DMS53 treated with DMSO at 0.1 percent for 48 hours (cell line): ENCODE results near the gene RHBDL1.

Experiments
- DNase-seq: peaks from one replicate; lab custom pipeline; 2025; ENCODE audit not compliant: unreplicated experiment; lab: John Stamatoyannopoulos, UW

Gene RHBDL1

GRCh38 chr16:672851-673250 is 2.6 kb upstream of the RHBDL1 start:
- DNase-seq, result no peak

- no peak for DNase-seq
These were observed 2.0 kb upstream of the RHBDL1 start for GRCh38 chr16:673399-673991.

DNA sequence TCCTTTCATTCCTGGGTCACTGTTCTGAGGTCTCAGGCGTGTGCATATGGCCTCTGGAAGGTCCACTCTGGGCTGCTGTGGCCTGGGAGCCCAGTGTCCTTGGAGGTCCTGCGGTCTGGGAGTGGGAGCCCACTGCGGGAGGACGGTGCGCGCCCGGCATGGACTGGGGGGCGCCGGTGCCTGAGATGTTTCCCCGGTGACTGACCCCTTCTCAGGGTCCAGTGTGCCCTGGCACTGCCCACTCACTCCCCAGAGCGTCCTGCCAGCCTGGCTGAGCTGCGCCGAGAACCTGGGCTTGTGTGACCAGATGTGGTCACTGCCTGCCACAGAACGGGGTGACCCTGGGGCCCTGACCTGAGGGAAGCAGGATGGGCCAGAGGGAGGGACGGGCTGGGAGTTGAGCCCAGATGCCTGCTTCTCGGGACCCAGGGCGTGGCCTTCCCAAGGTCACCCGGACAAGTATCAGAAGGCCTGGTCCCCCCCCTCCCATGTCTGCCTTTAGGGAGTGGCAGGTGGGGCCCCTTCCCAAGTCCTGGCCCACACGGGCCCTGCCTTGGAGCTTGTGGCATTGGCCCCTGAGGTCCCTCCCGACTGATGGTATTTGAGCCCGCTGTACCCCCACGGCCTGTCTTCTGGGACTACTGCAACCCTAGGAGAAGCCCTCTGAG is 1.1 kb upstream of the RHBDL1 start:
- DNase-seq, result no peak

GRCh38 chr16:675884-676564 is 553 bp downstream of the RHBDL1 start:
- no peak for DNase-seq

- DNase-seq, result no peak
These were observed 1.1 kb downstream of the RHBDL1 start for GRCh38 chr16:676565-676902.

- DNase-seq, result peak; percentile 46
These were observed 1.4 kb downstream of the RHBDL1 start for GRCh38 chr16:676913-677312.

DNA sequence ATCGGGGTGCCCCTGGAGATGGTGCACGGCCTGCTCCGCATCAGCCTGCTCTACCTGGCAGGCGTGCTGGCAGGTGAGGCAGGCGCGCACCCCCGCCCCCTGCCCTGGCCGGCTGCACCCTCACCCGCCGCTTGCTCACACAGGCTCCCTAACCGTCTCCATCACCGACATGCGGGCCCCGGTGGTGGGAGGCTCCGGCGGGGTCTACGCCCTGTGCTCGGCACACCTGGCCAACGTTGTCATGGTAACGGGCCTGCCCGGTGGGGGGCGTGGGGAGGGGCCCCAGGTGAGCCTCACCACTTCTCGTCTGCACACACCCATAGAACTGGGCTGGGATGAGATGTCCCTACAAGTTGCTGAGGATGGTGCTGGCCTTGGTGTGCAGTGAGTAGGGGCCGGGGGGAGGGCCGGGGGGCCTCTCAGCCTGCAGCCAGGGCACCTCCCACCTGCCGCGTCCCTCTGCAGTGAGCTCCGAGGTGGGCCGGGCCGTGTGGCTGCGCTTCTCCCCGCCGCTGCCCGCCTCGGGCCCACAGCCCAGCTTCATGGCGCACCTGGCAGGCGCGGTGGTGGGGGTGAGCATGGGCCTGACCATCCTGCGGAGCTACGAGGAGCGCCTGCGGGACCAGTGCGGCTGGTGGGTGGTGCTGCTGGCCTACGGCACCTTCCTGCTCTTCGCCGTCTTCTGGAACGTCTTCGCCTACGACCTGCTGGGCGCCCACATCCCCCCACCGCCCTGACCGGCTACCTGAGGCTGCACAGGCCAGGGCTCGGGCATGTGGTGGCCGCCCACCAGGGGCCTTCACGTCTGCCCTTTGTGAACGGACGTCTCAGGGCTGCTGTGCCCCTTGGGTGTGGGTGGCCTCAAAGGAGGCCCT is 2.1 kb downstream of the RHBDL1 start:
- DNase-seq, result no peak

DNA sequence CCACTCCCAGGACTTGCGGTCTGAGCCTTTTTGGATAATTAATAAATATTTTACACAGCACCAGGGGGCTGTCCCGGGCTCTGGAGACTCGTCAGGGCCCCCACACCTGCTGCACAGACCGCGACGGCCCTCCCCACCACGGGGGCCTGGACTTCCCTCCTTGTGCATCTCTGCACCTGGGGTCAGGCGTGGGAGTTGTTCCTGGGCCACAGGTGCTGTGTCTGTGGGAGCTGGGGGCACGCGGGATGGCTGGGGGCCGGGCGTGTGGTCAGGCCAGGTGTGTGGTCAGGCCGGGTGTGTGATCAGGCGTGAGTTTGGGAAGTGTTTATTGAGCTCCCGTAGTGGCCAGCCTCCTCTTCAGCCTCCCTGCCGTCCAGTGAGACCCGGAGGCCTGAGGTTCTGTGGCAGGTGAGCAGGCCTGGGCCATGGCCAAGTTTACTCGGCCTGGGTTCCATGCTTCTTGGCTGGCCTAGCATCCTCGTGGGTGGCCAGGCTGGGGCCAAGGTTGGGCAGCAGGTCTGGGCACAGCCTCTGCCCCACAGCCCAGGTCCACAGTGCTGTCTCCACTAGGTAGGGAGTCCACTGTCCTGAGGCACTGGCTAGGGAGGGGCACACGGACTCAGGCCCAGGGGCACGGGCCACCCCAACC is 2.9 kb downstream of the RHBDL1 start:
- DNase-seq, result no peak

DNA sequence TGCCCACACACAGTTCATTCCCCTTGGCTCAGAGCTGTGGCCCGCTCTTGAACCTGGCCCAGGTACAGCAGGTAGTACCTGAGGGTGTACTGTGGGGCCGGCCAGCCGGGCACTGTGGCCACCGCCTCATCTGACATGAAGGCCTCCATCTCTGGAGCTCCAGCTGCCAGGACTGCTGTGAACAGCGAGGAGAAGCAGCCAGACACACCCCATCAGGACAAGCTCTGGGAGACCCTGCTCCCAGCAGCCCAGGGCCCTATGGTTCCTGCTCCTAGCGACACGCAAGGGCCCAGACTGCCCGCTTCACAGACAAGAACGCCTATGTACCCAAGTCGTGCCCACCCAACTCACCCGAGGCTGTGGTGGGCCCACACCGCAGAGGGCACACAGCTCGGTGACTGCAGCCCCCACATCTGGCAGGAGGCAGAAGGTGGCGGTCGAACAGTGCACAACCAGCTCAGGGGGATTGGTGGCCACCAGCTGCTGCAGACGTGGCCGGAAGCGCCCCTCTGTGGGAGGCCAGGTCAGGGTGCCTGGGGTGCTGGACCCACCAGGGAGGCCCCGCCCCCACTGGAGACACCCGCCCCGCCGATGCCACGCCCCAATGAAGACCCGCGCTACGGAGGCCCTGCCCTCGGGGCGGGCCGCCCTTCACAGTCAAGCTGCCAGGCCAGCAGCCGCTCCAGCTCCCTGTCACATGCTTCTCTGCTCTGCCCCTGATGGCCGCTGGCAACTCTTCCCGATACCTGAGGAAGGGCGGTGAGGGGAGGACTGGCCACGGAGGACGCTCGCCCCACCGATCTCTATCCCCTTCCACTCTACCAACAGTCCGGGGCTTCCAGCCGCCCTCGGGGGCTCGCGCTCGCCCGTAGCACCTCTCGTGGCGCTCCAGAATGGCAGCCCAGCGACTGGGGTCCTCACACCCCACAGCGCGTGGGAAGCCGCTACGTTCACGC is 3.7 kb downstream of the RHBDL1 start:
- DNase-seq, result peak; percentile 59

GRCh38 chr16:679814-680624 is 4.5 kb downstream of the RHBDL1 start, which contains the start of gene STUB1:
TSS of gene STUB1 (plus strand) at chr16:680410. CDS start at chr16:680526, 116 bp downstream.
- DNase-seq, result peak; percentile 74

- DNase-seq, result no peak
These were observed 5.1 kb downstream of the RHBDL1 start for GRCh38 chr16:680625-680945.

GRCh38 chr16:680967-681745 is 5.7 kb downstream of the RHBDL1 start:
- DNase-seq, result no peak

DNA sequence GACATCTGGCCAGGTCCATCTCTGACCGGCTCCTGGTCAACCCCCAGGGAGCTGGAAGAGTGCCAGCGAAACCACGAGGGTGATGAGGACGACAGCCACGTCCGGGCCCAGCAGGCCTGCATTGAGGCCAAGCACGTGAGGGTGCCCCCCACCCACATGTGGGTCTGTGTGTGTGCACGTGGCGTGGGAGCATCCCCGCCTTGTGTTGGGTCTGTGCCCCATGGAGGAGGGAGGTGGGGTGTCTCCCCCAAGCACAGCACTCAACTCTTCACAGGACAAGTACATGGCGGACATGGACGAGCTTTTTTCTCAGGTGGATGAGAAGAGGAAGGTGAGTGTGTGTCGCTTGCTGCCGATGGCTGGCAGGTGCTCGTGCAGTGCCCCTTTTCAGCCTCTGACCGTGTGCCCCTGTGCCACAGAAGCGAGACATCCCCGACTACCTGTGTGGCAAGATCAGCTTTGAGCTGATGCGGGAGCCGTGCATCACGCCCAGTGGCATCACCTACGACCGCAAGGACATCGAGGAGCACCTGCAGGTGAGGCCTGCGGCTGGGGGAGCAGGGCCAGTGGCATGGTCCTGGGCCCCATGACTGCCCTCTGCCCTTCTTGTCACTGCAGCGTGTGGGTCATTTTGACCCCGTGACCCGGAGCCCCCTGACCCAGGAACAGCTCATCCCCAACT is 6.4 kb downstream of the RHBDL1 start:
- no peak for DNase-seq

DNA sequence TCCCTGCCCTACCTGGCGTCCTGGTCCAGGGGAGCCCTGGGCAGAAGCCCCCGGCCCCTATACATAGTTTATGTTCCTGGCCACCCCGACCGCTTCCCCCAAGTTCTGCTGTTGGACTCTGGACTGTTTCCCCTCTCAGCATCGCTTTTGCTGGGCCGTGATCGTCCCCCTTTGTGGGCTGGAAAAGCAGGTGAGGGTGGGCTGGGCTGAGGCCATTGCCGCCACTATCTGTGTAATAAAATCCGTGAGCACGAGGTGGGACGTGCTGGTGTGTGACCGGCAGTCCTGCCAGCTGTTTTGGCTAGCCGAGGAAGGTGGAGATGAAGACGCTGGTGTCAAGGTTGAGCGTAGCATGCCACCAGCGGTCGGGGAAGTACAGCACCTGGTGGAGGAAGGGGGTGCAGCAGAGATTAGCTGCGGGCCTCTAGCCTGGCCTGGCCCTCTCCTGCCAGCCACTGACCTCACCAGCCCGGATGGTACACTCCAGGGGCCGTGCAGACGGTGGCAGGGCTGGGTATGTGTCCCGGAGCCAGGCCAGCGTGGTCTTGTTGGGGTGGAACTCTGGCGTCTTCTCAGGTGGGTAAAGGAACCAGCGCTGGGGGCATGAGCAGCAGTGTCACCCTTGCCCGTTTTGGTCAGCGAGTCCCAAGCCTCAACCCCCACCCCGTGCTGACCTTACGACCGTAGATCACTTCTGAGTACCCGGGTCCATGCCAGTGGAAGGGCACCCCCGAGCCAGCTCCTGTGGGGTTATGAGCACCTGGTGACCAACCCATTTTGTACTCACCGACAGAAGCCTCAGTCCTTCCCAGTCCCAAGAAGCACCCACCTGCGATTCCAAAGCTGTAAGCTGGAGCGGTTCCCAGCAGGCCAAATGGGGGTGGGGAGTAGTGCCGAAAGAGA is 7.3 kb downstream of the RHBDL1 start:
- no peak for DNase-seq

GRCh38 chr16:683396-684070 is 8.1 kb downstream of the RHBDL1 start:
- DNase-seq, result no peak

DNA sequence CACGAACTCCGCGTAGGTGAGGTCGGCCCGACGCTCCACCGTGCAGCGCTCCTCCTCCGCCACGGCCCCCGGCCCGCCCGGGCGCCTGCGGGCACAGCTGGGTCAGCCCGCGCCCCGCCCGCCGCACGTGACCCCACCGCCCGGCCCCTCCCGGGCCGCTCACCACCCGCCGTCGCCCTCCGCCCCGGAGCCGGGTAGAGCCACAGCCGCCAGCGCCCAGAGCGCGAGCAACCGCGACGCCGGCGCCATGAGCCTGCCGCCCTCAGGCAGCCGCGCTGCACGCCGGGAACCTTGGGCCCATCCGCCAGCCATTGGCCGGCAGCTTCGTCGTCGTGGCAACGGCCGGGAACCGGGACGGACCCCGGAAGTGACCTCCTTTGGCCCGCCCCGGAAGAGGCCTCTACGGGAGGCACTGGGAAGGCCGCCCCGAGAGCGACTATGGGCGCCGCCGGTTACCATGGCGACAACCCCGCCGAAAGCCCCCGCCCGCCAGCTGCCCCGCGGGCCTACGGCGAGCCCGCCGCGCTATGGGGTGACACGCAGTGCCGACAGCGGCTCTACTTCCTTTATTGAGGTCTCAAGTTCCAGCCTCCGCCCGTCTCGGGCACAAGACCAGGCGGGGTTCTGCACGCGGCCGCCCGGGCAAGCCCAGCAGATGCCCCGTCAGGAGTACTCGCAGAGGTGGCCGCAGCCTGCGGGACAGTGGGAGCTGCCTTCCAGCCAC is 8.8 kb downstream of the RHBDL1 start, which contains the start of gene JMJD8:
TSS of gene JMJD8 (minus strand) at position 264 of the 724 bp plus-strand sequence. CDS start at position 249, 15 bp downstream.
- peak; percentile 87 for DNase-seq
